K562 (cell line): ENCODE data around the gene GP1BB. TPM values are rescaled to one million over a fixed set of nuclear protein-coding genes. Genes with fewer than 3 reads are reported as not detected.

Source experiments
- CAMTA2 ChIP-seq: fragments of 250-450 bp; sonication (Bioruptor Pico); conservative IDR thresholded peaks from 2 replicates; pipeline ENCODE4 v1.5.1; 2022
- ESRRA ChIP-seq: fragments of 450-650 bp; IDR thresholded peaks from 2 replicates; pipeline ENCODE4 v1.6.1; 2014; ENCODE audit warnings: low read depth, mild to moderate bottlenecking, moderate library complexity, borderline replicate concordance
- PHB2 ChIP-seq: fragments of 450-650 bp; IDR thresholded peaks from 2 replicates; pipeline ENCODE4 v1.6.1; 2017; ENCODE audit warnings: low read depth
- POLR3A ChIP-seq: IDR thresholded peaks from 2 replicates; pipeline ENCODE4 v1.6.1; 2011; ENCODE audit warnings: borderline replicate concordance, mild to moderate bottlenecking, moderate library complexity; ENCODE audit not compliant: insufficient read length, insufficient read depth; ENCODE audit errors: extremely low read depth
- RBM39 ChIP-seq: fragments of 200-400 bp; formaldehyde crosslinking; optimal IDR thresholded peaks from 2 replicates; pipeline ENCODE3; 2018; ENCODE audit warnings: low read depth, low read length
- SMARCA4 ChIP-seq: fragments of 450-650 bp; IDR thresholded peaks from 2 replicates; pipeline ENCODE4 v1.6.1; 2016
- ZC3H11A ChIP-seq: IDR thresholded peaks from 2 replicates; pipeline ENCODE4 v1.6.1; 2012; ENCODE audit warnings: low read depth, low read length, improper control_type of control experiment
- ZNF311 ChIP-seq: fragments of 250-450 bp; sonication (Bioruptor Pico); IDR thresholded peaks from 2 replicates; pipeline ENCODE4 v1.4.0; 2020; ENCODE audit warnings: mild to moderate bottlenecking, moderate library complexity
- ZNF444 ChIP-seq: fragments of 250-450 bp; sonication (Bioruptor Pico); IDR thresholded peaks from 2 replicates; pipeline ENCODE4 v1.4.0; 2020; ENCODE audit warnings: mild to moderate bottlenecking, moderate library complexity
- ZNF696 ChIP-seq: fragments of 250-450 bp; sonication (Bioruptor Pico); conservative IDR thresholded peaks from 2 replicates; pipeline ENCODE4 v1.4.0; 2020; ENCODE audit warnings: mild to moderate bottlenecking, moderate library complexity
- polyA plus RNA-seq, 8 experiments: library from polyadenylated mRNA; depleted of rRNA in 4 of 8; stranded (reverse) in 5 of 8; unstranded in 3 of 8; fragments of >200 nt; fragmentation: Nextera tagmentation in 2 of 8; fragmentation: Illumina TruSeq in 1 of 8; extraction: Ambion mirVana in 2 of 8; extraction: Trizol in 1 of 8; gene quantifications; 2 replicates each; pipeline versions ENCODE4 v1.2.1 to v1.2.3, GENCODE V29; 2011 to 2014; ENCODE audit warnings: inconsistent platforms in 1 of 8, missing spikeins in 1 of 8
- total RNA-seq, 7 experiments: library from RNA; depleted of rRNA in 6 of 7; stranded (reverse); fragments of >200 nt in 6 of 7; fragmentation: Illumina TruSeq in 2 of 7; extraction: Trizol in 2 of 7; gene quantifications; 2 replicates each; pipeline versions ENCODE4 v1.2.1 to v1.2.3, GENCODE V29; 2011 to 2021; ENCODE audit warnings: low replicate concordance in 1 of 7
- TF ChIP-seq, protein P1 (sequence below): fragments of 450-650 bp; IDR thresholded peaks from 2 replicates; pipeline ENCODE4 v1.6.1; 2018; ENCODE audit warnings: mild to moderate bottlenecking, low read depth; ENCODE audit not compliant: partially characterized antibody
- TF ChIP-seq, protein P2 (sequence below): fragments of 250-450 bp; sonication (Bioruptor Pico); IDR thresholded peaks from 2 replicates; pipeline ENCODE4 v1.6.1; 2021; ENCODE audit warnings: mild to moderate bottlenecking
- TF ChIP-seq, protein P3 (sequence below): sonication (generic); formaldehyde crosslinking; IDR thresholded peaks from 2 replicates; pipeline ENCODE4 v1.4.0; 2020; ENCODE audit warnings: mild to moderate bottlenecking, missing genetic modification reagents
- TF ChIP-seq, protein P4 (sequence below): sonication (generic); formaldehyde crosslinking; IDR thresholded peaks from 2 replicates; pipeline ENCODE4 v1.8.1; 2023; ENCODE audit warnings: mild to moderate bottlenecking, missing genetic modification reagents, moderate library complexity
- TF ChIP-seq, protein P5 (sequence below): IDR thresholded peaks from 2 replicates; pipeline ENCODE4 v1.6.1; 2011; ENCODE audit not compliant: insufficient read length; ENCODE audit errors: extremely low read depth
- TF ChIP-seq, protein P6 (sequence below): fragments of 250-450 bp; sonication (Bioruptor Pico); IDR thresholded peaks from 2 replicates; pipeline ENCODE4 v1.9.0; 2021; ENCODE audit warnings: mild to moderate bottlenecking, inconsistent platforms
- TF ChIP-seq, protein P7 (sequence below): fragments of 250-450 bp; sonication (Bioruptor Pico); IDR thresholded peaks from 2 replicates; pipeline ENCODE4 v1.8.0; 2021; ENCODE audit warnings: moderate library complexity, mild to moderate bottlenecking, inconsistent platforms

Gene GP1BB
- total and polyA plus RNA-seq, 9 of the 15 experiments (the other 6 are each of a cell fraction or from before 2014, with no cell fraction given): 0.69 to 162 (median 2.8) TPM

DNA sequence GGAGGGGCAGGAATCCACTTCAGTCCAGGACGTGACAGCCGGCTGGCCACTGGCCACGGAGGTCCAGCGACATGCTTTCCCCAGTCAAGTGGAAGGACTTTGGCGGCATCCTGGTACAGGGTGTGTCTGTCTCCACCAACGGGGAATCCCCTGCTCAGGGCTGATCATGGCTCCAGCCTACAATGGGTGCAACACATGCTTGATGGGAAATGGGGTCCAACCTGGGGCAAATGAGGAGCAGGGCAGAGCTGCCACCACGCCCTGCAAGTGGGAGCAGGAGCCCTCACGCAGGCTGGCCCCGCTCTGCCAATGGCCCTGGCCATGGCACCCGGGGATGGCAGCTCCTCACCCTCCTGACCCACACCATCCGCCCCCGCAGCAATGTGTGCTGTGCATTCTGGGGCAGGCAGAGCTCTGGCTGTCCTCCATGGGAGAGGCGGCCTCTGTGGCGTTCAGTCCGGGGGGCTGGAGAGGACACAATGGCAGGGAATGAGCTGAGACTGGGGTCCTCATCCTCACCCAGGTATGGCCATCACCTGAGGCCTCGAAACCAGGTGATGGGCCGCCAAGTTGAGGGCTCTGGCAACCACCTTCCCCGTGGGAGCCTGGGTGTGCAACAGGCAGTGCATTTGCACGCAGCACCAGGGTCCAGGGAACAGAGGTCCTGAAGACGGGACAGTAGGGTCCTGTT is 14.9 kb upstream of the GP1BB start (continued):
- TF ChIP-seq, protein P1, sequence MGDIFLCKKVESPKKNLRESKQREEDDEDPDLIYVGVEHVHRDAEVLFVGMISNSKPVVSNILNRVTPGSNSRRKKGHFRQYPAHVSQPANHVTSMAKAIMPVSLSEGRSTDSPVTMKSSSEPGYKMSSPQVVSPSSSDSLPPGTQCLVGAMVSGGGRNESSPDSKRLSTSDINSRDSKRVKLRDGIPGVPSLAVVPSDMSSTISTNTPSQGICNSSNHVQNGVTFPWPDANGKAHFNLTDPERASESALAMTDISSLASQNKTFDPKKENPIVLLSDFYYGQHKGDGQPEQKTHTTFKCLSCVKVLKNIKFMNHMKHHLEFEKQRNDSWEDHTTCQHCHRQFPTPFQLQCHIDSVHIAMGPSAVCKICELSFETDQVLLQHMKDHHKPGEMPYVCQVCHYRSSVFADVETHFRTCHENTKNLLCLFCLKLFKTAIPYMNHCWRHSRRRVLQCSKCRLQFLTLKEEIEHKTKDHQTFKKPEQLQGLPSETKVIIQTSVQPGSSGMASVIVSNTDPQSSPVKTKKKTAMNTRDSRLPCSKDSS: no peak
- TF ChIP-seq, protein P2, sequence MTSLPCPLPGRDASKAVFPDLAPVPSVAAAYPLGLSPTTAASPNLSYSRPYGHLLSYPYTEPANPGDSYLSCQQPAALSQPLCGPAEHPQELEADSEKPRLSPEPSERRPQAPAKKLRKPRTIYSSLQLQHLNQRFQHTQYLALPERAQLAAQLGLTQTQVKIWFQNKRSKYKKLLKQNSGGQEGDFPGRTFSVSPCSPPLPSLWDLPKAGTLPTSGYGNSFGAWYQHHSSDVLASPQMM: no peak
- TF ChIP-seq ZNF696 (CRISPR knock-in tag) (no peak), ESRRA (no peak), CAMTA2 (CRISPR knock-in tag) (no peak), ZC3H11A (no peak), PHB2 (no peak), RBM39 (no peak), SMARCA4 (no peak), ZNF311 (CRISPR knock-in tag) (no peak), POLR3A (no peak), ZNF444 (CRISPR knock-in tag) (no peak)
- TF ChIP-seq, protein P3, sequence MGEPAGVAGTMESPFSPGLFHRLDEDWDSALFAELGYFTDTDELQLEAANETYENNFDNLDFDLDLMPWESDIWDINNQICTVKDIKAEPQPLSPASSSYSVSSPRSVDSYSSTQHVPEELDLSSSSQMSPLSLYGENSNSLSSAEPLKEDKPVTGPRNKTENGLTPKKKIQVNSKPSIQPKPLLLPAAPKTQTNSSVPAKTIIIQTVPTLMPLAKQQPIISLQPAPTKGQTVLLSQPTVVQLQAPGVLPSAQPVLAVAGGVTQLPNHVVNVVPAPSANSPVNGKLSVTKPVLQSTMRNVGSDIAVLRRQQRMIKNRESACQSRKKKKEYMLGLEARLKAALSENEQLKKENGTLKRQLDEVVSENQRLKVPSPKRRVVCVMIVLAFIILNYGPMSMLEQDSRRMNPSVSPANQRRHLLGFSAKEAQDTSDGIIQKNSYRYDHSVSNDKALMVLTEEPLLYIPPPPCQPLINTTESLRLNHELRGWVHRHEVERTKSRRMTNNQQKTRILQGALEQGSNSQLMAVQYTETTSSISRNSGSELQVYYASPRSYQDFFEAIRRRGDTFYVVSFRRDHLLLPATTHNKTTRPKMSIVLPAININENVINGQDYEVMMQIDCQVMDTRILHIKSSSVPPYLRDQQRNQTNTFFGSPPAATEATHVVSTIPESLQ: no peak
- TF ChIP-seq, protein P4, sequence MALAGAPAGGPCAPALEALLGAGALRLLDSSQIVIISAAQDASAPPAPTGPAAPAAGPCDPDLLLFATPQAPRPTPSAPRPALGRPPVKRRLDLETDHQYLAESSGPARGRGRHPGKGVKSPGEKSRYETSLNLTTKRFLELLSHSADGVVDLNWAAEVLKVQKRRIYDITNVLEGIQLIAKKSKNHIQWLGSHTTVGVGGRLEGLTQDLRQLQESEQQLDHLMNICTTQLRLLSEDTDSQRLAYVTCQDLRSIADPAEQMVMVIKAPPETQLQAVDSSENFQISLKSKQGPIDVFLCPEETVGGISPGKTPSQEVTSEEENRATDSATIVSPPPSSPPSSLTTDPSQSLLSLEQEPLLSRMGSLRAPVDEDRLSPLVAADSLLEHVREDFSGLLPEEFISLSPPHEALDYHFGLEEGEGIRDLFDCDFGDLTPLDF: no peak
- TF ChIP-seq, protein P5, sequence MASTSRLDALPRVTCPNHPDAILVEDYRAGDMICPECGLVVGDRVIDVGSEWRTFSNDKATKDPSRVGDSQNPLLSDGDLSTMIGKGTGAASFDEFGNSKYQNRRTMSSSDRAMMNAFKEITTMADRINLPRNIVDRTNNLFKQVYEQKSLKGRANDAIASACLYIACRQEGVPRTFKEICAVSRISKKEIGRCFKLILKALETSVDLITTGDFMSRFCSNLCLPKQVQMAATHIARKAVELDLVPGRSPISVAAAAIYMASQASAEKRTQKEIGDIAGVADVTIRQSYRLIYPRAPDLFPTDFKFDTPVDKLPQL: no peak
- TF ChIP-seq, protein P6, sequence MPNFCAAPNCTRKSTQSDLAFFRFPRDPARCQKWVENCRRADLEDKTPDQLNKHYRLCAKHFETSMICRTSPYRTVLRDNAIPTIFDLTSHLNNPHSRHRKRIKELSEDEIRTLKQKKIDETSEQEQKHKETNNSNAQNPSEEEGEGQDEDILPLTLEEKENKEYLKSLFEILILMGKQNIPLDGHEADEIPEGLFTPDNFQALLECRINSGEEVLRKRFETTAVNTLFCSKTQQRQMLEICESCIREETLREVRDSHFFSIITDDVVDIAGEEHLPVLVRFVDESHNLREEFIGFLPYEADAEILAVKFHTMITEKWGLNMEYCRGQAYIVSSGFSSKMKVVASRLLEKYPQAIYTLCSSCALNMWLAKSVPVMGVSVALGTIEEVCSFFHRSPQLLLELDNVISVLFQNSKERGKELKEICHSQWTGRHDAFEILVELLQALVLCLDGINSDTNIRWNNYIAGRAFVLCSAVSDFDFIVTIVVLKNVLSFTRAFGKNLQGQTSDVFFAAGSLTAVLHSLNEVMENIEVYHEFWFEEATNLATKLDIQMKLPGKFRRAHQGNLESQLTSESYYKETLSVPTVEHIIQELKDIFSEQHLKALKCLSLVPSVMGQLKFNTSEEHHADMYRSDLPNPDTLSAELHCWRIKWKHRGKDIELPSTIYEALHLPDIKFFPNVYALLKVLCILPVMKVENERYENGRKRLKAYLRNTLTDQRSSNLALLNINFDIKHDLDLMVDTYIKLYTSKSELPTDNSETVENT (CRISPR knock-in tag): peak; percentile 36; the same call in 1 of the 2 replicates
- TF ChIP-seq, protein P7, sequence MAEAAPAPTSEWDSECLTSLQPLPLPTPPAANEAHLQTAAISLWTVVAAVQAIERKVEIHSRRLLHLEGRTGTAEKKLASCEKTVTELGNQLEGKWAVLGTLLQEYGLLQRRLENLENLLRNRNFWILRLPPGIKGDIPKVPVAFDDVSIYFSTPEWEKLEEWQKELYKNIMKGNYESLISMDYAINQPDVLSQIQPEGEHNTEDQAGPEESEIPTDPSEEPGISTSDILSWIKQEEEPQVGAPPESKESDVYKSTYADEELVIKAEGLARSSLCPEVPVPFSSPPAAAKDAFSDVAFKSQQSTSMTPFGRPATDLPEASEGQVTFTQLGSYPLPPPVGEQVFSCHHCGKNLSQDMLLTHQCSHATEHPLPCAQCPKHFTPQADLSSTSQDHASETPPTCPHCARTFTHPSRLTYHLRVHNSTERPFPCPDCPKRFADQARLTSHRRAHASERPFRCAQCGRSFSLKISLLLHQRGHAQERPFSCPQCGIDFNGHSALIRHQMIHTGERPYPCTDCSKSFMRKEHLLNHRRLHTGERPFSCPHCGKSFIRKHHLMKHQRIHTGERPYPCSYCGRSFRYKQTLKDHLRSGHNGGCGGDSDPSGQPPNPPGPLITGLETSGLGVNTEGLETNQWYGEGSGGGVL (CRISPR knock-in tag): no peak
